Measurements from ENCODE around the gene SMNDC1.
A peak's percentile ranks its signal among the peaks of the same experiment; 100 is the strongest.
"Not testable (repeated sequence)": the region's sequence is repeated elsewhere in the genome, so short reads cannot be mapped to it uniquely, and the experiment has no call there.

The SMNDC1 gene

GRCh38 chr10:110304780-110305421 is at the start of gene SMNDC1:
Gene SMNDC1 (minus strand): TSS chr10:110304920. CDS start chr10:110303587, 1,333 bp downstream.
- peak; percentile 98 for DNase-seq

- DNase-seq = peak; percentile 92
These were observed 49.6 kb upstream of the SMNDC1 start for GRCh38 chr10:110354322-110354766.

GRCh38 chr10:110353244-110354119 is 48.8 kb upstream of the SMNDC1 start:
- peak; percentile 77 for DNase-seq

GRCh38 chr10:110352930-110353243 is 48.2 kb upstream of the SMNDC1 start:
- no peak for DNase-seq

- DNase-seq = no peak
These were observed 46.1 kb upstream of the SMNDC1 start for GRCh38 chr10:110350812-110351211.

- DNase-seq = no peak
These were observed 45.1 kb upstream of the SMNDC1 start for GRCh38 chr10:110349831-110350230.

GRCh38 chr10:110349386-110349785 is 44.7 kb upstream of the SMNDC1 start:
- no peak for DNase-seq

- no peak for DNase-seq
These were observed 43.6 kb upstream of the SMNDC1 start for GRCh38 chr10:110348336-110348735.

GRCh38 chr10:110346914-110347313 is 42.2 kb upstream of the SMNDC1 start:
- DNase-seq = no peak

GRCh38 chr10:110345286-110345685 is 40.6 kb upstream of the SMNDC1 start:
- no peak for DNase-seq

GRCh38 chr10:110344622-110345021 is 39.9 kb upstream of the SMNDC1 start:
- DNase-seq = no peak

GRCh38 chr10:110343947-110344346 is 39.2 kb upstream of the SMNDC1 start:
- DNase-seq = no peak

GRCh38 chr10:110340816-110341215 is 36.1 kb upstream of the SMNDC1 start:
- no peak for DNase-seq

GRCh38 chr10:110340122-110340521 is 35.4 kb upstream of the SMNDC1 start:
- DNase-seq = no peak

- DNase-seq = no peak
These were observed 33.2 kb upstream of the SMNDC1 start for GRCh38 chr10:110337906-110338305.

GRCh38 chr10:110337401-110337800 is 32.7 kb upstream of the SMNDC1 start:
- no peak for DNase-seq

- DNase-seq = no peak
These were observed 31.5 kb upstream of the SMNDC1 start for GRCh38 chr10:110336111-110336721.

- no peak for DNase-seq
These were observed 30.8 kb upstream of the SMNDC1 start for GRCh38 chr10:110335314-110336064.

- no peak for DNase-seq
These were observed 29.4 kb upstream of the SMNDC1 start for GRCh38 chr10:110334061-110334656.

GRCh38 chr10:110331226-110331795 is 26.6 kb upstream of the SMNDC1 start:
- not testable (repeated sequence) for DNase-seq

- no peak for DNase-seq
These were observed 26.0 kb upstream of the SMNDC1 start for GRCh38 chr10:110330675-110331074.

- no peak for DNase-seq
These were observed 22.7 kb upstream of the SMNDC1 start for GRCh38 chr10:110327262-110327914.
